Stimulated activated CD4-positive, alpha-beta T cell treated with anti-CD3 and anti-CD28 coated beads, Interleukin-1b, Interleukin-23, amount 100 ng/mL, for 48 hours (primary cell): ENCODE data around the gene SELENON.
"Not testable (repeated sequence)": the region's sequence is repeated elsewhere in the genome, so short reads cannot be mapped to it uniquely, and the experiment has no call there.

Experiments
- DNase-seq: peaks from one replicate; pipeline ENCODE4 v3.0.0-alpha.2; 2020

Gene SELENON

DNA sequence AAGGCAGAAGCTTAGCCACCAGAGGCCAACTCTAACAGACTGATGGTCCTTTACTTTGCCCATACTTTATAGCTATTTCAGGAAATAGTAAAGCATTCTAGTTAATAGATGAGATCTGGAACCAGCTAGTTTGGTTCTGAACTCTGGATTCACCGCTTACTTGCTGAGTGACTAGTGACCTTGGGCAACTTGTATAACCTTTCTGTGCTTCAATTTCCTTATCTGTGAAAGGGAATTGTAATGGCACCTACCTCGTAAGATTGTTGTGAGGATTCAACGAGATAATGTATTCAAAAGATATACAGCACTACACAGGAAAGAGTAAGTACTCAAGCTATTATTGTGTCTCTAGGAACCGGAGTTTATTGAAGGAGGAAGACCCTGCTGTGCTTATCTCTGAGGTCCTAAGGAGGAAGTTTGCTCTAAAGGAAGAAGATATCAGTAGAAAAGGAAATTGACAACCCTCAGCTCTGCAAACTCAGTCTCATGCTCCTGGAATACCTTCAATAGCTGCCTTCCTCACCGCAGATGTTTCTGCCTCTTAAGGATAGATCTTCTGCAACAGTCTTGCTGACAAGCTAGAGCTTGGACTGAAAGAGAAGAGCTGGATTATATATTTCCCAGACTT, 31.7 kb downstream of the SELENON start:
- DNase-seq = no peak

DNA sequence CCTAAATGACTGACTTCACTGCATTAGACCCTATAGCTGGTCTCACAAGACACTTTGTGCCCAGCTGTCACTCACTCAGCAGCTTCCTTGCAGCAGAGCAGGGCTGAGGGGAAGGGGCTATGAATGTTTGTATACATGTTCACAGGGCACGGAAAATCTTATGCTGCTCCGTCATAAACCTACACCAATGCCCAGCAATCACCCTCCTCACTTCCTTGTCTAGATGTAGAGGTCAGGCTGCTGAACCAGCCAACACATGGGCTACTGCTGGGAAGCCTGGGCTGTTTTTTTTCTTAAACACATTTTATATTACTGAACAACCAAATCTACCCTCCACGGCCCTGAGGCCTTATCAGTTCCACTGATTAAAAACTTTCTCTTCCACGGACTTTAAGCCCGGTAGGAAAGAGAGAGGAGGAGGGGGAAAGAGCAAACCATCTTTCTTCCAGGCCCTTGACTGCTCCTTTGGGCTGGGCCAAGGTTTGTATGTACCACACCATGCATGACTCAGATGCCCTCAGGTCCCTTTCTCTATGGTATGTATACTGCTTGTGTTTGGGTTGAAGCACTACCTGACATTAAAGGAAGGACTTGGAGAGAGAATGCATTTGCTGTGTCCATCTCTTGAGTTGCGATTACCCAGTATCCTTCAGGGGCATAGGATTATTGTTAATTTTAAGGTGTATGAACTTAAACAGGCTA, 32.5 kb downstream of the SELENON start:
- no peak for DNase-seq

DNA sequence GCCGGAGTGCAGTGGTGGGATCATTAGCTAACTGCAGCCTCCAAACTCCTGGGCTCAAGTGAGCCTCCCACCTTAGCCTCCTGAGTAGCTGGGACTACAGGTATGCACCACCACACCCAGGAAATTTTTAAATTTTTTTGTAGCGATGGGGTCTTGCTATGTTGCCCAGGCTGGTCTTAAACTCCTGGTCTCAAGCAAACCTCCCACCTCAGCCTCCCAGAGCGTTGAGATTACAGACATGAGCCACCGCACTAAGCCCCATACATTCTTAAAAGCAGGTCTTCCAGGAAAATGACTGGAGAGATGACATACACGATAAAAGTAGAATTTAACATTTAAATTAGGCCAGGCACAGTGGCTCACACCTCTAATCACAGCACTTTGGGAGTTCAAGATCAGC, 33.2 kb downstream of the SELENON start:
- DNase-seq = no peak

DNA sequence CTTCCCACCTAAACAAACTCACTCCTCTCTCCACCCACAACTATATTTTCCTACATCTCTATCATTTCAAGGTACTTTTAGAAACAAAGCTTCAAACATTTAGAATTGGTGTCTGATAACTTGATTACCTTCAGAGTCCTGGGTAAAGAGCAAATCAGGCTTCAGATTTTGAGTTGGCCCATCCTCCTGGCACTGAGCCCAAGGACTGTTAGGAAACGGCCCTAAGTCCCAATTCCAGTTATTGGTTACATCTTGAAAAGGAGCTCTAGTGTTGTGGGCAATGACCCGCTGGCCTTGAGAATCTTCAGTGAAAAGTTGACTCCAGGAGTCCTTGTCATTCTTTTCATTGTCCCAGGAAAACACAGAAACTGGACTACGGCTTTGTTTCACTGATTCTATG, 34.9 kb downstream of the SELENON start:
- DNase-seq = no peak

DNA sequence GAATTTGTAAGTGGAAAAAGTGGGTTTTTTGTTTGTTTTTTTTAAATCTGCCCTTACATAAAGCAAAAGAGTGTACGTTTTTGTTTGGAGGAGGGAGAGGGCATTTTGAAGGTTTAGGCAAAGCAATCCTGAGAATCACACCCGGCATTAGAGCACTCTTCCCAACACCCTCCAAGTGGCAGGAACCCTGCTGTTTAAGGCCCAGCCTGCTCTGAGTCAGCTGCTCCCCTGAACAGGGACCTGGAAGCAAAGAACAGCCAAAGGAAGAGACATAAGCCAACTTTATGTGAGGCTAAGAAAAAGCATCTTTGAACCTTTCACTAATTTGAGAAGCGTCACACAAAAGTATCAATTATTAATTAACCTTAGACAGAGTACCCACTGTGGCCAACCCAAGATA, 36.7 kb downstream of the SELENON start:
- DNase-seq = no peak

DNA sequence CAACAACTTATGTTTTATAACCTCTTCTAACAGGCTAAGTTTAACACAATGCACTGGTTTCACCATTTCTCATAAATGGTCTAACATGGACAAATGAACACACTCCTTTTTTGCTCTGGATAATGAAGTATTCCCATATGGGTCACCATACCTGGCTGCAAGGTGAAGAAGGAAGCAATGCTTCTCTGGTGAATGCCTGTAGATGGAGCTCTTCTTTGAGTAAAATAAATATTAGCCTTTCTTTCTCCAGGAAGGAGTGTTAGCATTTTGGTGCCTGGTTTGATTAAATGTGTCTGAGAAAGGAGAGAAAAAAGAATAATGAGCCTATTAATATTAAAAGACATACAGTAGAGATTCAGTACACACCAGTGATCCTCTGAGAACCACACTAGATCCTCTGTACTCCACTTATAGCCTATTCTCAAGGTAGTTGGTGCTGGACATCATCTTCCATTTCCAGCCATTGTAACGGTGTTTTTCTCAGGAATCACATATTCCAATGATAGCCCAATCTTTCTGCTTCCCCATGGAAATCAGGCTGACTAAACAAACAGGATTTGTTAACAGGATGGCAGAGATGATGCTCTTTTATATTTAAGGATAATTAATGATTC, 37.4 kb downstream of the SELENON start:
- DNase-seq = no peak

DNA sequence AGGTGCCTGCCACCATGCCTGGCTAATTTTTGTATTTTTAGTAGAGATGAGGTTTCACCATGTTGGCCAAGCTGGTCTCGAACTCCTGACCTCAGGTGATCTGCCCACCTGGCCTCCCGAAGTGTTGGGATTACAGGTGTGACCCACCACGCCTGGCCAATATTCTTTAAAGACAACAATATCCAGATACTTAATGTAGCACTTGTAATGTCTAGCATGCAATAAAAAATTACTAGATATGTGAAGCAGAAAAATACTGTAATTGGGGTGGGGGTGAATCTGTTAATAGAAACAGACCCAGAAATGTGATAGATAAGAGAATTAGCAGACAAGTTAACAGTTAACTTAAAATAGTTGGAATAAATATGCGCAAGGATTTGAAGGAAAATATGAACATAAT, 39.8 kb downstream of the SELENON start:
- DNase-seq = not testable (repeated sequence)

DNA sequence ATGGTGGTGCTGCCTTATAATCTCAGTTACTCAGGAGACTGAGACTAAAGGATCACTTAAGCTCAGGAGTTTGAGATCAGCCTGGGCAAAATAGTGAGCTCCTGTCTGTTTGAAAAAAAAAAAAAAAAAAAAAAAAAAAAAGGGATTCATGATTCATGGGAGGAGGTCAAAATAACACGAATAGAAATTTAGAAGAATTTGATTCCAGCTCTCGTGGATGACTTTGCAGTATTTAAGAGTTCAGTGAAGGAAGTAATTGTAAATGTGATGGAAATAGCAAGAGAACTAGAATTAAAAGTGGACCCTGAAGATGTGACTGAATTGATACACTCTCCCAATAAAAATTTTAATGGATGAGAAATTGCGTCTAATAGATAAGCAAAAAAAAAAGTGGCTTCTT, 43.5 kb downstream of the SELENON start:
- no peak for DNase-seq

DNA sequence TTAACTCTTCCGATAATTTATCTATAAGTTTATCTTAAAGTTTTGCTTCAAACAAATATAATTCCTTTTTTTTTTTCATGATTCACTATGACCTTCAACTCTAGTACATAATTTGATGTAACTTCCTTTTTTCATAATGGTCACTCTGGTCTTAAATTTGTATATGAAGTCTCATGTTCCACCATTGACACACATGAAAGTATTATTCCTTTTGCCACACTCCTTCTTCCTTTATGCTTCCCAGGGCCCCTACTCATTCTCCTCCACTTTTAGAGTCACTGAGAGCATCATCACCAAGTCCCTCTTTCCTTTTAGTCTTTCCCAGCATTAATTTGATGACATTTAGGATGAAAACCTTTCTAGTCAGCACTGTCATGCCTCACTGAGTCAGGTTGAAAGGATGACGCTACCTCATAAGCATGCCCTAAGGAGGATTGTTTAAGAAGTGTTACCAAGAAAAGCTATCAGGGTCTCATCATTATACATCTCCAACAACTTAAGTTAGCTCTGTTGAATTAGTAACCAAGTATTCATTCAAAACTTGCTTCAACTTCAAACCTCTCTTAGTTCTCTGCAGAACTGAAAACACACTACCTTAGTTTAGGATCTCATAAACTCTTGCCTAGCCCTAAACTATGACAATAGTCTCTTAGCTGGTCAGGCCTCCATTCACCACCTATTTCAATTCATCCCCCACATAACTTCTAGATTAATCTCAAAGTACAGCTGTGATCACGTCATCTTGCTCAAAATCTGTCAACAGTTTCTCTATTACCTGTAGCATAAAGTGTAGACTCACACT, 44.7 kb downstream of the SELENON start:
- DNase-seq = no peak

DNA sequence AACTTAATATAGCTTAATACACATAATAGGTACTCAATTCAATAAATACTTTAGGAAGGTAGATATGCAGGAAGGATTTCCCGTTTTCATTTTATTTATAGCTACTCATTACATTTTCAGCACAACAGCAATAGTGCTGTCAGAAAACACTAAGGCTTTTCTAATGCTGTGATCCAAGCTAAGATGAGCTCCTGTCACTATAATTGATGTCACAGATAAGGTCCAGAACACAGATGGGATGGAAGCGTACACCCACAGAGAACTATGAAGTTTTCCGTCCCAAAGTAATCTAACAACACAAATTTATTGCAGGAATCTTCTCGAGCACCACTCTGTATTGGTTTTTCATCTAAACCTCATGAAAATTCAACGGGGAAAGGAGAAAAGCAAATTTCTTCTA, 45.7 kb downstream of the SELENON start:
- no peak for DNase-seq

DNA sequence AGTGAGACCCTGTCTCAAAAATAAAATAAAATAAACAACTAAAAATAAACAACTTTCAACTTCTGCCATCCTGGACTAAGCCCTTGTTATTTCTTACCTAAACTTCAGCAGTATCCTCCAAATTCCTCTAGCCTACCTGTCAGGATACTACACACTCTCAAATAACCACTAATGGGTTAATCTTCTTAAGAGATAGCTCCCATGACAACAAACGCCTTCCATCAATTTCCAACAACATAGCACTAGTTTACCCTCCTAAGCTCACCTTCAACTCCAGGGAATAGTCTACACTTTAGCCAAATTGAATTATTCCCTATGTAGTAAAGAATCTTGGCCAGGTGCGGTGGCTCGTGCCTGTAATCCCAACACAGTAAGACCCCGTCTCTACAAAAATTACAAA, 47.9 kb downstream of the SELENON start:
- DNase-seq = no peak

DNA sequence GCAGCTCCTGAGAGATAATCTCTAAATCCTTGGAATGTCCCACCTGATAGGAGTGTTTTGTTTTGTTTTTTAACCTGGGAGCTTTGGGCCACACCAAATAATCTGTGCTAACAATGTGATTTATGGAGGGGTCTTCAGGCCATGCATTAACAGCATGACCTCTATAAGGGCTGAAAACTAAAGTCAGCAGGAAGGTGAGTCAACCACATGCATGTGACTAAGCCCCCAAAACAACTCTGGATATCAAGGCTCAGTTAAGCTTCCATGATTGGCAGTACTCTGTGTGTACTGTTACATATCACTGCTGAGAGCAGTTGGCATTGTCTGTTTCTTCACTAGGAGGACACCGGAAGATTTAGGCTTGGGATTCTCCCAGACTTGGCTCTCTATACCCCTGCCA, 48.5 kb downstream of the SELENON start:
- DNase-seq = no peak

DNA sequence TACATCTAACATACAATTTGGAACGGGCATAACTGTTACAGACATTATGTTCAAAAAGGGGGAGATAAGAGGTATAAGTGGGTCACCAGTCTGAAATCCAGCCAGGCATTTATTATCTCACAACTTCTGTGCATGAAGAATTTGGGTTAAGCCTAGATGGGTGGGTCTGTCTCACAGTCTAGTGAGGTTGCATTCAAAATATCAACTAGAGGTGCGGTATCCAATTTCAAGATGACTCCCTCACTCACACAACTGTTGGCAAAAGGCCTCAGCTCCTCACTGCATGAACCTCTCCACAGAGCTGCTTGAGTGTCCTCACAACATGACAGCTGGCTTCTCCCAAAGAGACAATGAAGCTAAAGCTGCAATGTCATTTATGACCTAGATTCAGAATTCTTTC, 54.6 kb downstream of the SELENON start:
- no peak for DNase-seq

DNA sequence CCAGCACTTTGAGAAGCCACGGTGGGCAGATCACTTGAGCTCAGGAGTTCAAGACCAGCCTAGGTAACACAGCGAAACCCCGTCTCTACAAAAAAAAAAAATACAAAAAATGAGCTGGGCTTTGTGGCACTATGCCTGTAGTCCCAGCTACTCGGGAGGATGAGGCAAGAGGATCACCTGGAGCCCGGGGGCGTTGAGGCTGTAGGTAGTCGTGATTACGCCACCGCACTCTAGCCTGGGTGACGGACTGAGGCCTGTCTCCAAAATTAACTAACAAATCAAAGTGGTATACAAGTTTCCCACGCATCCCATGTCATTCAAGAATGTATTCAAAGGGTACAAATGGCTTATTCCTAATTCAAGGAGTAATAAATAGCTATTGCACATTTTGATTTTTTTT, 56.9 kb downstream of the SELENON start:
- DNase-seq = no peak

DNA sequence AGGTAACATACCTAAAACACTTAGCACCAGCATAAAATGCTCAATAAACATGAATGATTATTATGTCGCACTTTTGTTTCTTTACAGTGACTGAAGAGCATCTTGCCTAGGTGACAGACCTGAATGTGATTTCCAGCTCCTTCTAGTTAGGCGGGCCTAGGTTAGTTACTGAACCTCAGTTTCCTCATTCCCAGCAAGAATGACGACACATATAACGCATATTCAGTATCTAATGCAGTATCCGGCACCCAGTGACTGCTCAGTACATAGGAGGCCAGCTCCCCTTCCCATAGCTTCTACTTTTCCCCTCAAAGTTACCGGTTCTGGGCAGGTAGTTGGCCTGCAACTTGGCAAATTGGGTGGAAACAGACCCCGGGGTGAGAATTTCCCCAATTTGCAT, 58.5 kb downstream of the SELENON start:
- no peak for DNase-seq

DNA sequence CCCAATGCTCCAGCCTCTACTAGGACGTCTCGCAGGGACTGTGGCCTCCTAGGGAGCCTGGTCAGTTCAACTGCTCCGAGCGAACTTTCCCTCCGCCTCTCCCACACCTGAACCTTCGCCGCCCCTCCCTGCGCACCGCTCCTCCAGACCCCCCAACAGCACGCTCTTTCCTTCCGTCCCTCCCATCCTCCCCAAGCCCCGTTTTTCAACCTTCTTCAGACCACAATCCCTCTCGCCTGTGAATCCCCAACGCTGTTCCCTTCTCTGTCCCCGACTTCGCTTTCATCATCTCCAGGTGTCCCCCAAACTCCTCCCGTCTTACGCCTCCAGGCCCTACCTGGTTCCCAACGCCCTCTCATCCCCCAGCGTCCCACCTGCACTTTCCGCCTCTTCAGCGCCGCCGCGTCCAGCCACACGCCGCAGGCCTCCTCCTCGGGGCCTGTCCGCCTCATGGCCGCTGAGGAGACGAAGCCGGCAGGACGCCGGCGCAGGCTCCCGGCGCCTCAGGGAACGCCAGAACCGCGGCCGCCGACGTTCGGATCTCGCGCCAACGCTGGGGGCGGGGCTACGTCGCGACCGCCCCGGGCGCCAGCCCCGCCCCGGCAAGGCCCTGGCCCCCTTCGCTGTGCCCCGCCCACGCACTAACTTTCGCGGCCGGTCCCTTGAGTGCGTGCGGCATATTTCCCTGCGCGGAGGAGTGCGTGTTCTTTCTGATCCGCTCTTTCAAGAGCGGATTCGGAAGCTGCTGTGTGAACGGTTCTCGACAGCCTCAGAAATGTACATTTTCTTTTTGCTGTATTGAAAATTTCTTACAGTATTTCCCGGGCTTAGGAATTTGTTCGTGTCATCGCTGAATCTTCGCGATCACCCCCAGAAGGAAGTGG, 59.2 kb downstream of the SELENON start, which contains the start of gene AUNIP:
AUNIP (minus strand) TSS at position 552 of the 884 bp plus-strand sequence; CDS start at position 452, 100 bp downstream.
- DNase-seq = peak; percentile 91

DNA sequence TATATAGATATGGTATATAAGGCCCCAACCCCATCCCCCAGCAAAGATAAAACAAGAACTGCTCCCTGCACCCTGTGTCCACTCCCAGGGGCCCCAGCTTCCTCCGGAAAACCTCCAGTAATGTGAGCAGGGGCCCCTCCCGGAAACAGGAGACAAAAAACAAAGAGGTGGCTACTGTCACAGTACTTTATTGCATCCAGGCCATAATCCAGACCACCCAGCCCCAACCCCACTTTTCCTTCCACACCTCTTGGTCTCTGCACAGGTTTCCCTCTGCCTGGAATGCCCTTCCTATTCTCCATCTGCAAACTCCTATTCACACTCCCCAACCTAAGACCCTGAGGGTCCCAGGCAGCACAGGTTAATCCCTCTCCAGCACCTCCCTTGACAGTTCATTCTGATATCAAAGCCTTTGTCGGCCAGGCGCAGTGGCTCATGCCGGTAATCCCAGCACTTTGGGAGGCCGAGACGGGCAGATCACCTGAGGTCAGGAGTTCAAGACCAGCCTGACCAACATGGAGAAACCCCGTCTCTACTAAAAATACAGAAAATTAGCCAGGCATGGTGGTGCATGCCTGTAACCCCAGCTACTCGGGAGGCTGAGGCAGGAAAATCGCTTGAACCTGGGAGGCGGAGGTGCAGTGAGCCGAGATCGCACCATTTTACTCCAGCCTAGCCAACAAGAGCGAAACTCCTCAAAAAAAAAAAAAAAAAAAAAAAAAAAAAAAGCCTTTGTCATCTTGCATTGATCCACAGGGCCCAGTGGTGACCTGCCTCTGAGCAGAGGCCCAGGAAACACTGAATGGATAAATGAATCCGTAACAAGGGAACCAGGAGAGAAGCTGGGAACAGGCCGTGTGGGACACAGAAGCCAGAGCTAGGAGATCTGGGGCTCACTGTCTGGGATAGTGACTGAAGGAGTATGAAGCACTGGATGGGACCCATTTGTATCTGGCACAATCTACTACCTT, 61.6 kb downstream of the SELENON start:
- DNase-seq = no peak

DNA sequence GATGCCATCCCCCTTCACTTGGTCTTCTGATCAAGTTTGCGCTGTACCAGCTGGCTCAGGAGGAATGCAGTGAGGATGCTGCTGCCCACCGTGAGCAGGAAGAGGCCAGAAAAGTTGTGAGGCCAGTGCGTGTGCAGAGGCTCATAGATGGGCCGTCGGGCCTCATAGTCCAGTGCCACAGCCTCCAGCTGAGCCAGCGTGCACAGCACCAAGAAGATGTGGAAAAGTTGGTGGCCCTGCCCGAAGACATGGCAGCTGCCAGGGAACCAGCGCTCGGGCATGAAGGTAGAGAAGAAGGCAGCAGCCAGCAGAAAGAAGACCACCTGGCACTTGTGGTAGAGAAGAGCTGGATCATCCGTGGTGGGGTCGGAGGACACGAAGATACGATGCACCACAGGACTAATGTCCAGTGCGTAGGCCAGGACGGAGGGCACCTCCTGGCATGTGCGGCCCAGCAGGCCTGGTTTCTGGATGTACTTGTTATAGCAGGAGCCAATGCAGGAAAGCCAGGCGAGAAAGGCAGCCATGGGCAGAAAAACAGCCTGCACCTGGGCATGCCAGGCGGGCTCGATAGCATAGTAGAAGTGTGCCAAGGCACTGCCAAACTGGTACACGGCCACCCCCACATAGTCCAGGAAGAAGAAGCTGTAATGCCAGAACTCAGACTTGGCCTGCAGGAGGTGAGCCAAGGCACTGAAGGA, 62.9 kb downstream of the SELENON start:
- no peak for DNase-seq

DNA sequence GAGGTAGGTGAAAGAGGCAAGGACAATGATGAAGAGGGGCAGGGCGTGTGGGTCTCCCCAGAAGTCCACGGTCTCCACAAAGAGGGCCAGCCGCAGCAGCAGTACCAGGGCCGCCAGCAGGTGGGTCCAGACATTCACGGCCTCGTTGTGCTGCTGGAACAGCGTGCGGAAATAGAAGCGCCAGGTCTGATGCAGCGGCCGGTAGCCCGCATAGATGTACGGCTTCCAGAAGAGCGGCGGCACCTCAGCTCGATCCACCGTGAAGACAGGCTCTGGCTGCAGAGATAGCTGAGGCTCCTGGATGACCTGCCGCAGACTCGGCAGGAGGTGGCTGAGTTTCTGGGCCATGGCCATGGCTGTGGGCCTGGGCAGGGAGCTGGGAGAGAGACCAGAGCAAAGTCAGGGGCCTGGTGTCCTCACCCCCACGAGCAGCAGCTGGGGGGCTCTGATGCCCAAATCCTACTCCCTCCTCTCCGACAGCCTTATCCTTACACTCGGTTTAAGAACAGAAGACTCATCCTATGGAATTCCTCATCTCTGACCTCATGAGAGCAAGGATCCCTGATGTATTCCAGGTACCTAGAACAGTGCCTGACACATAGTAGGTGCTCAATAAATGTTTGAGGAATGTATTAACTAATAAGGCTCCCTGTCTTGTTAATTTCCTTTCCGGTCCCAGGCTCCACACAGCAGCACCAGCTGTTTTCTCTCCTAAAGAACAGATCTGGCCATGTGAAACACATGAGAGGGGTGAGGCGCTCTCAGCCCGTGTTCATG, 63.7 kb downstream of the SELENON start:
- no peak for DNase-seq

DNA sequence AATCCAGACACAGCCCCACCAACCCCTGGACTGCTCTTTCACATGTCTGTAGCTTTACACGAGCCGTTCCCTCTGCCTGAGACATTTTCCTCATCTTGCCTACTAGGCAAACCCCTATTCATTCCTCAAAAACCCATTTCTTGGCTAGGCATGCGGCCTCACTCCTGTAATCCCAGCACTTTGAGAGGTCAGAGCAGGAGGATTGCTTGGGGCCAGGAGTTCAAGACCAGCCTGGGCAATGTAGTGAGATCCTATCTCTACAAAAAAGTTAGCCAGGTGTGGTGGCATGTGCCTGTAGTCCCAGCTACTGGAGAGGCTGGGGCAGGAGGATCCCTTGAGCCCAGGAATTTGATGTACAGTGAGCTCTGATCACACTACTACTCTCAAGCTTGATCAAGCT, 64.4 kb downstream of the SELENON start:
- no peak for DNase-seq
